Rectal smooth muscle tissue (tissue), 1 donor: ENCODE data around the gene KCTD12.
A peak's percentile ranks its signal among the peaks of the same experiment; 100 is the strongest.
"Not testable (repeated sequence)": the region's sequence is repeated elsewhere in the genome, so short reads cannot be mapped to it uniquely, and the experiment has no call there.

Experiments
- H3K27ac ChIP-seq: one replicate; pipeline ENCODE4 v1.7.0; 2013; ENCODE audit warnings: low read depth, low read length, inconsistent platforms
- H3K27me3 ChIP-seq: one replicate; pipeline ENCODE4 v1.7.0; 2013; ENCODE audit warnings: low read length; ENCODE audit not compliant: control insufficient read depth, insufficient read depth
- H3K36me3 ChIP-seq: one replicate; pipeline ENCODE4 v1.7.0; 2013; ENCODE audit warnings: low read length; ENCODE audit not compliant: control insufficient read depth, insufficient read depth
- H3K4me1 ChIP-seq: one replicate; pipeline ENCODE4 v1.7.0; 2013; ENCODE audit warnings: low read length; ENCODE audit not compliant: control insufficient read depth, insufficient read depth
- H3K4me3 ChIP-seq: one replicate; pipeline ENCODE4 v1.7.0; 2013; ENCODE audit warnings: low read length
- H3K9ac ChIP-seq: one replicate; pipeline ENCODE4 v1.7.0; 2013; ENCODE audit warnings: low read length

Gene KCTD12

DNA sequence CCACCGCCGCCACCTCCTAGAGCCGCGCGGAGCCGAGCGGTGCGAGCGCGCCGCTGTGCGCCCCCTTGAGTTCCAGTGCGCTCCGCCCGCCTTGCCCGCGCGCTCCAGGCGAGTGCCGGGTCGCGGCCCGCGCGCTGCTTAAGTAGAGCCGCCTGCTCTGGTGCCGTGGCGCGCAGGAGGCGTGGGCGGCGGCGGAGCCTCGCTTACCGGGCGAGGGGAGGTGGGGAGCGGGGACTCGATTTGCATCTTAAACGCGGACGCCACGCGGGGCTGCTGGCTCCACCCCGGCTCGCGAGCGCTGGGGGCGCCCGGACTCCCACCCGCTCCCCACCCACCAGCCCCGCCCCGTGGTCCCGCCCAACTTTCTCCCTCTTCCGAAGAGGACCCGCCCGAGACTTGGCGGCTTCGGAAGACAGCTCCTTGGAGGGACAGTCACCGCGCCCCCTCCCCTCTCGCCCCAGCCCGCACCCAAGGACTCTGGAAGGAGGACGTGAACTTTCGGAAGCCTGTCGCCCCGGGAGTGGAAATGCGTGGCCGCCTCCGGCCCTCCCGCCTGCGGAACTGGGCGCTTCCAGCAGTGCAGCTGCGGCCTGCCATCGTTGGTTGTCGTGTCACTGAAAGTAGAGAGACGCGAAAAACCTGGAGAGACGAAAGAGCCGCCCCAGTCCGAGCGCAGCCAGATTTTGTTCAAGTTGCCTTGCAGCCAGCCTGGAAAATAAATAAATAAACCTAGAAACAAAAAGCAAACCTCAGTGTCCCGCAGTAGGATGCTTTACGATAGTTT is at the start of gene KCTD12:
KCTD12 (minus strand) TSS at position 114 of the 784 bp plus-strand sequence. CDS start 257 bp downstream, outside the sequence.
- Histone ChIP-seq H3K4me1 (peaks cover 3% of the 10 kb centered on the region), H3K9ac (peak within 1 kb of the TSS; percentile 51), H3K36me3 (no peaks in the 10 kb centered on the region), H3K4me3 (peak within 1 kb of the TSS; percentile 68), H3K27me3 (no peaks in the 10 kb centered on the region), H3K27ac (peak within 1 kb of the TSS; percentile 86)

DNA sequence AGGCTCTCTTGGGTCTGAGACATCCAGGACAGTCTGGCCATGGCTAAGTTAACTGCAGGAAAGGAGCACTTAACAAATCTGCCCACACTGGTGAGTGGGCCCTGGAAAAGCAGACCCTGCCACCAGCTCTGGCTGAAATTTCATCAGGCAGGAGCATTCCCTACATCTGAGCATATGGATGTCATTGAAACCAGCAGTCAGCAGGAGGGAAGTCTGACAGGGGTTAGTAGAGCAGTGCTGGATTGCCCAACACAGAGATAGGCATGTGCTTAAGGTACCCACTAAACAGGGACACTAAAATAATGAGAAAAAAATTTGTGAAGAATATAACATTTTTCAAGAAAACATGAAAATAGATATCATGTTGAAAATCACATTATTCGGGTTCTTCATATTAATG is 48.5 kb upstream of the KCTD12 start:
- H3K36me3 ChIP-seq = no peaks in the 10 kb centered on the region
- no peaks in the 10 kb centered on the region for H3K4me1 ChIP-seq
- H3K27ac ChIP-seq = no peak overlapping the region
- no peaks in the 10 kb centered on the region for H3K27me3 ChIP-seq
- H3K9ac ChIP-seq = no peak overlapping the region
- no peak overlapping the region for H3K4me3 ChIP-seq

DNA sequence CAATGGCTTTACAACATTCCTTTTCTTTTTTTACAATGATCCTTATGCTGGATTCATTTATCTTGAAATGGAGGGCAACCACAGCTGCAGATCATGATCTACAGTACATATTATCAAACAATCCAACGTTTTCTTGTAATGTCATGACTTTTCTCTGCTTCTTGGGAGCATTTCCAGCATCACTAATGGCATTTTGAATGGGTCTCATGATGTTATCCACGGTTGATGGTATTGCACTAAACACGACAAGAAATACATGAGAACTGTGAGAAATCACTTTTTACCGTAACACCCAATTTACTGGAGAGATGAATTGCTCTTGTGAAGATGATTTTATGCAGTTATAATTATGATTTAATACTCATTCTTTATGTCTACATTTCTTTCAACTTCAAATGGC is 45.9 kb upstream of the KCTD12 start:
- no peak overlapping the region for H3K9ac ChIP-seq
- H3K27ac ChIP-seq = no peak overlapping the region
- H3K36me3 ChIP-seq = no peaks in the 10 kb centered on the region
- no peak overlapping the region for H3K4me3 ChIP-seq
- no peaks in the 10 kb centered on the region for H3K4me1 ChIP-seq
- H3K27me3 ChIP-seq = no peaks in the 10 kb centered on the region

DNA sequence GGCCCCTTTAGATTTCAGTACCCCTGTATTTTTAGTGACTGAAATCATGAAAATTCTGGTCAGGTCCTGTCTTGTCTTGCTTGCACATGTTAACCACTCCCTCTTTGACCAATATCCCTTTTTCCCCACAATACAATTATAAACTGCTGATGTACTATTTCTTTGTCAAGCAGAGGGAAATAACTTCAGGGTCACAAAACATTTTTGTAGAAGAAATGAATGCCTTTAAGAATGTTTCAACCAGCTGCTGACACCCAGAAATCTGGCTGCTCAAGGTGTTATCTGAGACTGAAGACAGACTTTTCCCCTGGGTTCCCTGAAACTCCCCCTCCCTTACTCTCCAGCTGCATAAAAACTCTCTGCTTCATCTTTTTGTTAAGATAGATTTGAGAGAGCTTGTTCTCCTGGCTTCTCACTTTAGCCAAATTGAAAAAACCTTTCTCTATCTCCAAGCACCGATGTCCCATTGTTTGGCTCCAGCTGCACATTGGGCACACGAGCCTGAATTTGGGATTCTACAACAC is 43.7 kb upstream of the KCTD12 start:
- Histone ChIP-seq H3K4me3 (no peak overlapping the region), H3K4me1 (no peaks in the 10 kb centered on the region), H3K27me3 (no peaks in the 10 kb centered on the region), H3K27ac (no peak overlapping the region), H3K9ac (no peak overlapping the region), H3K36me3 (no peaks in the 10 kb centered on the region)

DNA sequence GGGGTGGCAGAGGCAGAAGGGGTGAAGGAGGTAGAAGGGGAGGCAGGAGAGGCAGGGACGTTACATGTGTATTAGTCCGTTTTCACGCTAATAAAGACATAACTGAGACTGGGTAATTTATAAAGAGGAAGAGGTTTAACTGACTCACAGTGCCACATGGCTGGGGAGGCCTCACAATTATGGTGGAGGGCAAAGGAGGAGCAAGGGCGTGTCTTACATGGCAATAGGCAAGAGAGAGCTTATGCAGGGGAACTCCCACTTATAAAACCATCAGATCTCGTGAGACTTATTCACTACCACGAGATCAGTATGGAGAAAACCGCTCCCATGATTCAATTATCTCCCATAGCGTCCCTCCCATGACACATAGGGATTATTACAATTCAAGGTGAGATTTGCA is 43.1 kb upstream of the KCTD12 start:
- H3K36me3 ChIP-seq = no peaks in the 10 kb centered on the region
- no peaks in the 10 kb centered on the region for H3K4me1 ChIP-seq
- H3K4me3 ChIP-seq = no peak overlapping the region
- no peaks in the 10 kb centered on the region for H3K27me3 ChIP-seq
- H3K27ac ChIP-seq = no peak overlapping the region
- no peak overlapping the region for H3K9ac ChIP-seq

DNA sequence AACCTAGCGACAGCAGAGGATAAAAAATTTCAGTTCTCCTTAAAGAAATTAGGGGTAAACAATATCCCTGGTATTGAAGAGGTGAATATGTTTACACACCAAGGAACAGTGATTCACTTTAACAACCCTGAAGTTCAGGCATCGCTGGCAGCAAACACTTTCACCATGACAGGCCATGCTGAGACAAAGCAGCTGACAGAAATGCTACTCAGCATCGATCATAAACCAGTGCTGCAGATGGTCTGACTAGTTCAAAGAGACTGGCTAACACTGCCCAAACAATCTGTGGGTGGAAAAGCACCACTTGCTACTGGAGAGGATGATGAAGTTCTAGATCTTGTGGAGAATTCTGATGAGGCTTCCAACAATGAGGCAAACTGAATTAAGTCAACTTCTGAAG is 42.3 kb upstream of the KCTD12 start:
- Histone ChIP-seq H3K36me3 (no peaks in the 10 kb centered on the region), H3K4me3 (no peak overlapping the region), H3K4me1 (no peaks in the 10 kb centered on the region), H3K27me3 (no peaks in the 10 kb centered on the region), H3K9ac (no peak overlapping the region), H3K27ac (no peak overlapping the region)

DNA sequence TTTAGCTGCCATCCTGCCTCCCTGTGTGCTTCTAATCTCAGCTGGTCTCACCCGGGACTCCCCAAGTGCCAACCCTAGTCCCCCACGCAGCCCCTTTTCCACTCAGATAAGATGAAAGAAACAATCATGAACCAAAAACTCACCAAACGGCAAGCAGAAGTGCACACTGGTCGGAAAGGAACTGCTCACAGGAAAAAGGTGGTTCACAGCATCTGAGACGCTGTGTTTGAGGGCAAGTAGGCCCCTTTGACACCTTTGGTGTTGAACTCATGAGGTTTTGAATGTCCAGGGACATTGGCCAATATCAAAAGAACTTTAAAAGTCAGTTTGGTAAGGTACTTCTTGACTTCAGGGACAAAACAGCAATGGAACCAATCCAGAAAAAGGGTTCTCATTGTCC is 41.8 kb upstream of the KCTD12 start:
- Histone ChIP-seq H3K36me3 (no peaks in the 10 kb centered on the region), H3K27me3 (no peaks in the 10 kb centered on the region), H3K4me1 (no peaks in the 10 kb centered on the region), H3K4me3 (no peak overlapping the region), H3K27ac (no peak overlapping the region), H3K9ac (no peak overlapping the region)

DNA sequence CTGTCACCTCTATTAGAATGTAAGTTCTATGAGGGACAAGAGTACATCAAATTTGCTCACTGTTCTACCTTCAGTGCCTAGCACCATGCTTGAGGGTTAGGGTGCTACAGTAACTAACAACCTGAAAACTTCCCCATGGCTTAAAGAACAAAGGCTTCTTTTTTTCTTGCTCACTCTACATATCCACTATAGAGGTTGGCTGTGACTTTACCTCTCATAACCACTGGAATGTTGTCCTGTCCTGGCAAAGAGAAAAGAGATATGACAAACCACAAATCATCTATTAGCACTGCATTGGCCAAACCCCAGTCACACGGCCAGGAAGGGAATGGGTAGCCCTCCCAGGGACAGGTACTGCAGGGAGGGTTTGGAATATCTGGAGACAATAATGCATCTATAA is 38.9 kb upstream of the KCTD12 start:
- H3K27me3 ChIP-seq = no peaks in the 10 kb centered on the region
- no peak overlapping the region for H3K9ac ChIP-seq
- H3K36me3 ChIP-seq = no peaks in the 10 kb centered on the region
- no peak overlapping the region for H3K27ac ChIP-seq
- no peak overlapping the region for H3K4me3 ChIP-seq
- H3K4me1 ChIP-seq = no peaks in the 10 kb centered on the region

DNA sequence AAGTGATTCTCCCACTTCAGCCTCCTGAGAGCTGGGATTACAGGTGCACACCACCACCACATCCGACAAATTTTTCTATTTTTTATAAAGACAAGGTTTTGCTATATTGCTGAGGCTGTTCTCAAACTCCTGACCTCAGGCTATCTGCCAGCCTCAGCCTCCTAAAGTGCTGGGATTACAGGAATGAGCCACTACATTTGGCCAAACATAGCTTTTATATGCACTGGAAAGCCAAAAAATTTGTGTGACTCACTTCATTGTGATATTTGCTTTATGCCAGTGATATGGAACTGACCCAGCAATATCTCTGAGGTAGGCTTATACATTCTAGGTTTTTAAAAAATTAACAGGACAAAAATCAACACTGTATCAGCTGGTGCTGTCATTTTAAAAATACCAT is 35.3 kb upstream of the KCTD12 start:
- Histone ChIP-seq H3K9ac (no peak overlapping the region), H3K4me3 (no peak overlapping the region), H3K27me3 (no peaks in the 10 kb centered on the region), H3K4me1 (no peaks in the 10 kb centered on the region), H3K36me3 (no peaks in the 10 kb centered on the region), H3K27ac (no peak overlapping the region)

DNA sequence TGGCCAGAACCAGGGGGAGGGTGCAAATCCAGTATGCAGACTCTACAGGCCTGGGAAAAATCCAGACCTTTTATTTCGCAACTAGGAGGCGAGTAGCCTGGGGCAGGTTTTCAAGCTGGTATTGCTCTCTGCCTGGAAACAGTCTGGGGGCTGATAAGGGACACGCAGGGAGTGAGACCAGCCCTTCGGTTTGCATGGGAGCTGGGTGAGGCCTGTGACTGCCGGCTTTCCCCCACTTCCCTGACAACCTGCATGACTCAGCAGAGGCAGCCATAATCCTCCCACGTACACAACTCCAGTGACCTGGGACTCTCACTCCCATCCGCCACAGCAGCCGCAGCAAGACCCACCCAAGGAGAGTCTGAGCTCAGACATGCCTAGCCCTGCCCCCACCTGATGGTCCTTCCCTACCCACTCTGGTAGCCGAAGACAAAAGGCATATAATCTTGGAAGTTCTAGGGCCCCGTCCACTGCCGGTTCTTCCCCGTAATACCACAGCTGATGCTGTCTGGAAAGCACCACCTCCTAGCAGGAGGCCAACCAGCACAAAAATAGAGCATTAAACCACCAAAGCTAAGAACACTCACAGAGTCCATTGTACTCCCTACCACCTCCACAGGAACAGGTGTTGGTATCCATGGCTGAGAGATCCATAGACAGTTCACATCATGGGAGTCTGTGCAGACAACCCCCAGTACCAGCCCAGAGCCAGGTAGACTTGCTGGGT is 31.7 kb upstream of the KCTD12 start:
- not testable (repeated sequence) for H3K27ac ChIP-seq, H3K9ac ChIP-seq, H3K36me3 ChIP-seq, H3K4me1 ChIP-seq, H3K27me3 ChIP-seq, H3K4me3 ChIP-seq

DNA sequence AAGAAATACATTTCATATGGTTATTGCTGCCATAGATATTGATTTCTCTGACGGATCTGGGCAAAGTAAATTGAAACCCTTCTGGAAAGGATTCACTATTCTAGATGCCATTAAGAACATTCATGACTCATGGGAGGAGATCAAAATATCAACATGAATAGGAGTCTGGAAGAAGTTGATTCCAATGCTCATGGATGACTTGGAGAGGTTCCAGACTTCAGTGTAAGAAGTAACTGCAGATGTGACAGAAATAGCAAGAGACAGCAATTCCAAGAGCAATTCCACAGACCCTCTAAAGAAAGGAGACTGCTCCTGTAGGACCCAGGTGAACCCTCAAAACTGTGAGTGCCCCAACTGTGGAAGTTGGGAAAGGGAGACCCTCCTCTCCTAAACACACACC is 30.9 kb upstream of the KCTD12 start:
- no peak overlapping the region for H3K9ac ChIP-seq
- no peaks in the 10 kb centered on the region for H3K36me3 ChIP-seq
- no peaks in the 10 kb centered on the region for H3K4me1 ChIP-seq
- no peak overlapping the region for H3K27ac ChIP-seq
- no peaks in the 10 kb centered on the region for H3K27me3 ChIP-seq
- H3K4me3 ChIP-seq = no peak overlapping the region

DNA sequence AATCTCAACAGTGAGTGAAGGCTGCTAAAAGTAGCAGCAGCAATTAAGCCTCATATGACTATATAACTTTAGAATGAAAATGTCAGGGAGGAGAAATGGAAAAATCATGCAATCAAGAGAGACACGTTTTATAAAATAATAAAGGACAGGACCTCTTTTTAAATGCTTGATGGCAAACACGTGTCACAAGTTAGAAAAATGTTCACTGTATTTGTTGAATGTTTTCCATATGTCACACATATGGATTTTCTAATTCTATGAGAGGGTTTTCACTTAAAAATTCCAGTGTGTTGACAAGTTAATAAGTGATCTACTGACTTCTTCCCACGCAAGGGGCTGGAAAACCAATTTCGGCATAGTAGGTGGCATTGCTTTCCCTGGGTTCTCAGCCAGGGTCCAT is 27.7 kb upstream of the KCTD12 start:
- H3K36me3 ChIP-seq = no peaks in the 10 kb centered on the region

DNA sequence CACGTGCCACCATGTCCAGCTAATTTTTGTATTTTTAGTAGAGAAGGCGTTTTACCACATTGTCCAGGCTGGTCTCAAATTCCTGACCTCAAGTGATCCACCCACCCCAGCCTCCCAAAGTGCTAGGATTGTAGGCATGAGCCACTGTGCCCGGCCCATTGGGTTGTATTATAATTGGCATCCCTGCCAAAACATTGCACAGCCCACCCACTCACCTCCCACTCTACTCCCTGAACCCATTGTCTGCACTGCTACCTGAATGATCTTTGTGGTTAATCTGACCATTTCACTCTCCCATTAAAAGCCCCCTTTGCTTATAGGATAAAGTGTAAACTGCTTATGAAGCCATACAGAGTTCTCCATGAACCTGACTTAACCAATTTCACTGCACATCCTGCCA is 26.3 kb upstream of the KCTD12 start:
- Histone ChIP-seq H3K4me3 (no peak overlapping the region), H3K27me3 (no peaks in the 10 kb centered on the region), H3K9ac (no peak overlapping the region), H3K27ac (no peak overlapping the region), H3K4me1 (no peaks in the 10 kb centered on the region), H3K36me3 (no peaks in the 10 kb centered on the region)

More for the DNA sequence above, 27.7 kb upstream of the KCTD12 start:
- Histone ChIP-seq H3K4me1 (no peaks in the 10 kb centered on the region), H3K4me3 (no peak overlapping the region), H3K27me3 (no peaks in the 10 kb centered on the region), H3K27ac (no peak overlapping the region), H3K9ac (no peak overlapping the region)
